ENCODE results near the gene C1QTNF2.

C1QTNF2 gene

DNA sequence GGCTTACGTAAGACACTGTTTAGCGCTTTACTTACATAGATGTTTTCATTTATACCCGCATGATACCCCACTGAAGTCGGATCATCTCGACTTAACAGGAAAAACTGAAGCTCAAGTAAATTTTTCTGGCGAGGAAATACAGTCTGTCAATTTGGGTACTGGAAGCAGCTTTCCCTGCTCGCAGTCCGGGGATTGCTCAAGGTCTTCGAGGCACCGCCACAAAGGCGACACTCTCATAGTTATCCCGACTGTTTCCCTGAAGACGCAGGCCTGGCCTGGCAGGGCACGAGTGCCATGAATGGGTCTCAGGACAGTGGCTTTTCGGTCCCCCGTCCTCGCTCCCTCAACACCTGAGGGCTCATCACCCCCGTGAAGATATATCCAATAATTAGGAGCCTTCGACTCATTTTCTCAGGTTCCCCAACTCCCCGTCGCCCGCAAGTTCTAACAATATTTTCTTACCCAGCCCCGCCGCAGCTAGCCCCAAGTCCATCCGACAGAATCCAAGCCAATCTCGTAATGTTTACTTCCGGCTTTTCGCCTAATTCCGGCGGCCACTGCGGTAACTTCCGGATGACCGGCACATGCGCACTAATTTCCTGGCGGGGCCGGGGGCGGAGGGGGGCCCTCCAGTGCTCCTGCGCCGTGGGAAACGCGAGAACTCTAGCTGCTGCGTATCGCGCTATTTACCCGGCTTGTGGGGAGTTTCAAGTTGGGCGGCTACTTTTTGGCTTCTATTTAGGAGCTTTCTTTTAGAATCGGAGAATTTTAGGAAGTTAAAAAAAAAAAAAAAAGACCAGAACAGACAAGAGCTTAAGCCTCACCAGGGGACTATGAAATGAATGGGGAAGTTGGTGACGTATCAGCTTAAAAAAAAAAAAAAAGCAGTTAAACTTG, 48.4 kb upstream of the C1QTNF2 start, which contains the start of gene SLU7:
SLU7 (minus strand) TSS at position 521 of the 897 bp plus-strand sequence. CDS start 3,787 bp downstream, outside the sequence.
- Histone ChIP-seq H3K9me2 (replicated peaks; ENCODE audit: insufficient read depth, low read length) (no peaks in the 10 kb centered on the region), H3K4me3 (ENCODE audit: low read length) (peak within 1 kb of the TSS; percentile 98), H4K20me1 (ENCODE audit: insufficient read depth, low read length) (no peaks in the 10 kb centered on the region), H3K4me2 (ENCODE audit: low read depth, low read length) (peak within 1 kb of the TSS; percentile 80), H3K36me3 (replicated peaks; ENCODE audit: insufficient read depth, low read length) (no peaks in the 10 kb centered on the region; the same call in 1 of the 2 replicates), H3K9ac (ENCODE audit: low read length) (peak within 1 kb of the TSS; percentile 81), H3K4me1 (ENCODE audit: low read length) (peaks cover 31% of the 10 kb centered on the region), H3K27ac (ENCODE audit: low read length) (peak within 1 kb of the TSS; percentile 91), H3K9me3 (replicated peaks; ENCODE audit: insufficient read depth, low read length) (no peaks in the 10 kb centered on the region), H3K27me3 (replicated peaks; ENCODE audit: insufficient read depth, low read length) (no peaks in the 10 kb centered on the region), H3F3A (ENCODE audit: insufficient read depth, low read length) (peaks cover 28% of the 10 kb centered on the region), H2AFZ (ENCODE audit: low read length) (peak within 1 kb of the TSS; percentile 84), H3K79me2 (ENCODE audit: low read length) (peaks cover 59% of the 10 kb centered on the region)
- peak; percentile 93 for DNase-seq
- no peak for TF ChIP-seq EZH2 (optimal IDR thresholded peaks at IDR 0.05; ENCODE audit: low read depth, low read length)
- TF ChIP-seq EZH2phosphoT487 (IDR thresholded peaks at IDR 0.05; ENCODE audit: low read length): no peak
- TF ChIP-seq CTCF (IDR thresholded peaks at IDR 0.05; ENCODE audit: low read length): no peak

DNA sequence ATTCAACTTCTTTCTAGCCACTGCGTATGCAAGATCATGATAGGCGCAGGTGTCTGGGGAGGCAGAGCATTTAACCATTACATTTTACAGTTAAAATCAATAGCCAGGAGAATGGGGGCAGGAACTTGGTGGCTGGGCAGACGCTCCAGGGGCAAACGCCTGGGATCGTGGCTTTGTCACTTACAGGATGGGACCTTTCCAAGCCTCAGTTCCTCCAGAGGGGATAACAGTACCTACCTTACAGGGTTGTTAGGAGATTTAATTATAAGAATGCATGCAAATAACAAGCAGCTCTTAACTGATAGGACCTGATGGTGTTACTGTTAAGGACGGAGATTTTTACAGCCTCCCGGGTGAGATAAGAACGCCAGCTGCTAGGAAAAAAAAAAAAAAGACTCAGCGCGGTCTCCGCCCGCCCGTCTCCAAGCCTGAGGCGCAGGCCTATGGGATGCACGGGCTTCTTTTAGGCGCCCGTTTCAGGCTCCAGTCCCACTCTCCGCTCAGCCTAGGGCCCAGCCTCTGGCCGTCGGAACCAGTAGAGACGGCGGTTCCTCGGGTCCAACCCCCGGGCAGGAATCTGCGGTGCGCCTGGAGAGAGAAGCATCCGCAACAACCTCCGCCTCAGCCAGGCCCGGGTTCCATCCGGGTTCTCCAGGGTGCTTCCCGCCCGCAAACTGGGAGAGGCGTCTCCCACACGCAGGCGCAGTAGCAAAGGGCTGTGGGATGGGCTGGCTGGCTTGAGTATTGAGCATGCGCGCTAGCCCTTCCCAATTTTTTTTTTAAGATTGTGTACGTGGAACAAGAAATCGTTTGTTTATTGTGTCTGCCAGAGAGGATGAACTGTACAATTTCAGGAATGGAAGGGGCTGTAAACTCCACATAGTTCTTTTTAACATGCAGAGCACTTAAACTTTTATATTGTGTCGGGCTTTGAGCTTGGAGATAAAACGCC, 29.3 kb upstream of the C1QTNF2 start, which contains the start of gene FAM200C:
FAM200C (minus strand) TSS at position 653 of the 952 bp plus-strand sequence. CDS start 4,564 bp downstream, outside the sequence.
- peak within 1 kb of the TSS; percentile 41; the same call in 1 of the 2 replicates for H3K27ac ChIP-seq (ENCODE audit: low read length)
- H3K79me2 ChIP-seq (ENCODE audit: low read length): peaks cover 15% of the 10 kb centered on the region
- H3K36me3 ChIP-seq (replicated peaks; ENCODE audit: insufficient read depth, low read length): peaks cover 6% of the 10 kb centered on the region
- no peaks in the 10 kb centered on the region for H3K27me3 ChIP-seq (replicated peaks; ENCODE audit: insufficient read depth, low read length)
- H3K9me3 ChIP-seq (replicated peaks; ENCODE audit: insufficient read depth, low read length): no peaks in the 10 kb centered on the region
- DNase-seq: peak; percentile 86
- no peaks in the 10 kb centered on the region for H3K4me1 ChIP-seq (ENCODE audit: low read length)
- no peaks in the 10 kb centered on the region for H4K20me1 ChIP-seq (ENCODE audit: insufficient read depth, low read length)
- peak within 1 kb of the TSS; percentile 77 for H3K4me3 ChIP-seq (ENCODE audit: low read length)
- H3K9ac ChIP-seq (ENCODE audit: low read length): peak within 1 kb of the TSS; percentile 84
- peak within 1 kb of the TSS; percentile 63 for H3K4me2 ChIP-seq (ENCODE audit: low read depth, low read length)
- no peaks in the 10 kb centered on the region for H3K9me2 ChIP-seq (replicated peaks; ENCODE audit: insufficient read depth, low read length)
- H3F3A ChIP-seq (ENCODE audit: insufficient read depth, low read length): peaks cover 7% of the 10 kb centered on the region; the same call in 1 of the 2 replicates
- peak within 1 kb of the TSS; percentile 66 for H2AFZ ChIP-seq (ENCODE audit: low read length)
- TF ChIP-seq CTCF (IDR thresholded peaks at IDR 0.05; ENCODE audit: low read length) (no peak), EZH2 (optimal IDR thresholded peaks at IDR 0.05; ENCODE audit: low read depth, low read length) (no peak), EZH2phosphoT487 (IDR thresholded peaks at IDR 0.05; ENCODE audit: low read length) (no peak)

GRCh38 chr5:160398806-160399205, 28.4 kb upstream of the C1QTNF2 start:
- peaks cover 15% of the 10 kb centered on the region for H3K79me2 ChIP-seq (ENCODE audit: low read length)
- no peaks in the 10 kb centered on the region for H3K9me2 ChIP-seq (replicated peaks; ENCODE audit: insufficient read depth, low read length)
- no peaks in the 10 kb centered on the region for H4K20me1 ChIP-seq (ENCODE audit: insufficient read depth, low read length)
- peak overlapping the region; percentile 84; the same call in 1 of the 2 replicates for H3K9ac ChIP-seq (ENCODE audit: low read length)
- no peaks in the 10 kb centered on the region for H3K27me3 ChIP-seq (replicated peaks; ENCODE audit: insufficient read depth, low read length)
- peak overlapping the region; percentile 66; the same call in 1 of the 2 replicates for H2AFZ ChIP-seq (ENCODE audit: low read length)
- no peaks in the 10 kb centered on the region for H3K9me3 ChIP-seq (replicated peaks; ENCODE audit: insufficient read depth, low read length)
- peaks cover 7% of the 10 kb centered on the region; the same call in 1 of the 2 replicates for H3F3A ChIP-seq (ENCODE audit: insufficient read depth, low read length)
- peak overlapping the region; percentile 63 for H3K4me2 ChIP-seq (ENCODE audit: low read depth, low read length)
- H3K27ac ChIP-seq (ENCODE audit: low read length): no peak overlapping the region
- DNase-seq: no peak
- H3K36me3 ChIP-seq (replicated peaks; ENCODE audit: insufficient read depth, low read length): peaks cover 6% of the 10 kb centered on the region
- TF ChIP-seq EZH2 (optimal IDR thresholded peaks at IDR 0.05; ENCODE audit: low read depth, low read length): no peak
- TF ChIP-seq EZH2phosphoT487 (IDR thresholded peaks at IDR 0.05; ENCODE audit: low read length): no peak
- TF ChIP-seq CTCF (IDR thresholded peaks at IDR 0.05; ENCODE audit: low read length): no peak
- H3K4me1 ChIP-seq (ENCODE audit: low read length): no peaks in the 10 kb centered on the region
- H3K4me3 ChIP-seq (ENCODE audit: low read length): peak overlapping the region; percentile 77
